RCC 7860 (cell line): ENCODE results near the gene KRT6B.
"Not testable (repeated sequence)": the region's sequence is repeated elsewhere in the genome, so short reads cannot be mapped to it uniquely, and the experiment has no call there.

Source experiments
- DNase-seq: peaks from one replicate; pipeline ENCODE4 v3.0.0-alpha.2; 2015; ENCODE audit warnings: low spot score
- FAIRE-seq: peaks from 2 replicates; lab custom pipeline; 2012; peaks lifted over from hg19 to GRCh38; lab: Jason Lieb, UNC

Gene KRT6B

DNA sequence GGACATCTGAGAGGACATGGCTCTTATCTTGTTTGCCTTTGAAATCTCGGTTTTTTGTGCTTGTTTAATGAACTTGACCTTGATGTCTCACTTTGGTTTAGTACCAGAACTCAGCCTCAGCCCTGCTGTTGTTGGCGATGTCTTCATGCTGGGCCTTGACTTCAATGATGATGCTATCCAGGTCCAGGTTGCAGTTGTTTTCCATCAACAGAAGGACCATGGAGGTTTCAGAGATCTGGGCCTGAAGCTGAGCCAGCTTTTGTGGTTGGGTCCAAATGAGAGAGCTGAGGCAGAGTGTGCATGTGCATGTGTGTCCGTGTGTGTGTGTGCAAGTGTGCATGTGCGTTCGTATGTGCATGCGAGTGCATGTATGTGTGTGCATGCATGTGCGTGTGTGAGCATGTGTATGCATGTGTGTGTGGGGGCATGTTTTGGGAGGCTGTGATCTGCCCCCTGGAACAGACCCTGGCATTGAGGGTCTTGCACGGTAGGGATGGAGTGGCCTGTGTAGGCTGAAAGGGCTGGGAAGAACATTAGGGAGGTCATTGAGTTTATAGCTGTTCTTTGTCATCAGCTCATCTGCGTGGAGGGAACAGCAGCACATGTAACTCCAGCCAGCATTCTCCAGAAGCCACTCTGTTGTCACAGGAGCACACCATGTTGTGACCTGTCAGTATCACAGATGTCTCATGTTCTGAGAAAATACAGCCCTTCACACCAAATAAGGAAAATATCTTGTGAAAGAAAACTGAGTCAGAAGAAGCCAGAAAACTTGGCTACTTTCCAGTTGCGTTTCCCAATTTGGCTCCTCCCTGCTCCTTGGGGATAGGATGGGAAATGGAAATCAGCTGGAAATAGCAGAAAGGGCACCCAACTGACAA is 35.8 kb downstream of the KRT6B start:
- DNase-seq (peak; percentile 53), FAIRE-seq (no peak)

DNA sequence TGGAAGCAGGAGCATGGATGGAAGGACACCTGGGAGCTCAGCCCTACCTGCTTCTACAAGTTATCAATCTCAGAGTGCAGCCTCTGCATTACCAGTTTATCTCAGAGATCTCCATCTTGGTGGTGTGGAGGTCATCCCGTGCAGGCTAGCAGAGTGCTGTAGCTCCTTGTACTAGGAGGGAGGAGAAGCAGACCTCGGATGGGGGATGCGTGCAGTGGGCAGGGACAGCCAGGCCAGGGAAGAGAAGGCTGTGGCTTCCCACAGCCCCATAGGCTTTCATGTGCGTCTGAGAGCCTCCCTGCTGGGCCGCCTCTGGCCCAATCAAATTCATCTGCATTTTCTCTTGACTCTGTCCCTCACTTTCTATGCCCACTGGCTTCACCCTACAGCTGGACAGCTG is 37.0 kb downstream of the KRT6B start:
- no peak for DNase-seq
- no peak for FAIRE-seq

DNA sequence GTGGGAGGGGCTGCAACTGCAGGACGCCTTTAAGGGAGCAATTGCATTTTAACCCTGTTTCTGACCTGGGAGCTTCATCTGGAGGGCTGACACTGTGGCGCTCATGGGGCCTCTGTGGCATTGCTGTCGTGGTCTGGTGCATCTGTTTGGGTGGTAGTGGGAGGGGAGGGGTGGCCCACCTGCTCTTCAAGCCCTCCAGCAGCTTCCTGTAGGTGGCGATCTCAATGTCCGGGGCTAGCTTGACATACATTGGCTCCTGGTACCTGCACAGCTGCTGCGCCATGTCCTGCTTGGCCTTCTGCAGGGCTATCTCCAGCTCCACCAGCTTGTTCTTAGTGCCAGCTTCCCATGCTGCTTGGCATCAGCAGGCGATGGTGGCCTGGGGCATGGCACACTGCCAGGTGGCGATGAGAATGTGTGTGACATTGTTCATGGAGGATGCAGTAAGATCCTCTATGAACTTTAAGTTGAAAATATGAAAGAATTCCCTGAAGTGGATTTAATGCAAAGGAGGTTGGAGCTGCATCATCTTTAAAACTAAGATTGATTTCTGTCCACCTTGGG is 38.1 kb downstream of the KRT6B start:
- no peak for FAIRE-seq
- DNase-seq, result no peak

DNA sequence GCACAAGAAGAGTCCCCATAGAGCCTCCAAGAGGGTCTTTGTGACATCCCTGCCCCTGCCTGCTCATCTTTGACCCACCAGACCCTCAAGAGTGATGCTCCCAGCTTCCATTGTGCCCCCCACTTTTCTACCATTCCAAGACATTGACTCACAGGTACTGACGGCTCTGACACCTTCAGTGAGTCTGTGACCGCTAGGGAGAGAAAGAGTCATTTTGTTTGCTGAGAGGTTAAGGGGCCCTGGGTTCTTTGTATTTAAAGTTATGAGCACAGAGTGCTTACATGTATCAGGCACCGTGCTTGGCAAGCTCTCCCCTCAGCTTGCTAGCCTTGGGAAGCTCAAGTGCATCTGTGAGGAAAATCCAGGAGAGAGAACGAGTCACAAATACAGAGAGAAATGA is 38.7 kb downstream of the KRT6B start:
- DNase-seq, result peak; percentile 5
- no peak for FAIRE-seq

DNA sequence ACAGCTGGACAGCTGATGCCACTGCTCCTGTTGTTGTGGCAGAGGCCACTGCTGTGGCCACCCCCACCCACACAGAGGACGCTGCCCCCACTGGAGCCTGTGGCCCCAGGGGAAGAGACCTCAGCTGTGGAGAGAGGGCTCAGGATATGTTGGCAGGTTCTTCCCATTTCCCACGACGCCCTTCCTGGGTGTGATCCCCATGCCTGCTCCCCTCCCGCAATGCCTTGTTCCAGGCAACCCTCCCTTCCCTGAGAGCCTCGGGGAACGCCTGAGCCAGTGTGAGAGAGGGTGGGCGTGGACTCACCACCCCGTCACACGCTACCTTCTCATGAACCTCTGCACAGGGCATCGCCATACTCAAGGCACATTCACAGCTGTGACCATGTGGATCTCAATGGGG is 40.1 kb downstream of the KRT6B start:
- no peak for DNase-seq
- no peak for FAIRE-seq

DNA sequence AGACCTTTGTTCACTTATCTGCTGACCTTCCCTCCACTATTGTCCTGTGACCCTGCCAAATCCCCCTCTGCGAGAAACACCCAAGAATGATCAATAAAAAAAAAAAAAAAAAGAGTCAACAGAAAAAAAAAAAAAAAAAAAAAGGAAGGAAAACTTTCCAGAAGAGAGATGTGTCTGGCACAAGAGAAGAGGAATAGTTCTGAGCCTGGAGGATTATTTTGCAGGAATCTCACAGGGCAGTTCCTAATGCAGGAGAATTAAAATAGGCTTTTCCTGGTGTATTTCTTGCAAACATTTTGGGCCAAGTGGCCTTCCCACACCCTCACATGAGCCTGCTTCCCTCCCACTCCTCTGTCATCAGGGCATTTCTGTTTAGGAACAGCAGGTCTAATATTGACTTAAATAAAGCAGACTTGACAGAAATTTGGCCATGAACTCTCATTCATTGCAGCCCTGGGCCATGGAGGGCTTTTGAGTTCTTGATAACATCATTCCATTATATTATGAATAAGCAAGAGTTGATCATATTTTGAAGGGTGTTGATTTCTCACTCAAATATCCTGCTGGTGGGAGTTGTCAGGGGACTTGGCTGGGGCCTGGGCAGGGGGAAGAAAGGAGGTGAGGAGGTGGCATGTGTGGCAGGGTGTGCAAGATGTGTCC is 41.2 kb downstream of the KRT6B start:
- FAIRE-seq, DNase-seq: not testable (repeated sequence)

DNA sequence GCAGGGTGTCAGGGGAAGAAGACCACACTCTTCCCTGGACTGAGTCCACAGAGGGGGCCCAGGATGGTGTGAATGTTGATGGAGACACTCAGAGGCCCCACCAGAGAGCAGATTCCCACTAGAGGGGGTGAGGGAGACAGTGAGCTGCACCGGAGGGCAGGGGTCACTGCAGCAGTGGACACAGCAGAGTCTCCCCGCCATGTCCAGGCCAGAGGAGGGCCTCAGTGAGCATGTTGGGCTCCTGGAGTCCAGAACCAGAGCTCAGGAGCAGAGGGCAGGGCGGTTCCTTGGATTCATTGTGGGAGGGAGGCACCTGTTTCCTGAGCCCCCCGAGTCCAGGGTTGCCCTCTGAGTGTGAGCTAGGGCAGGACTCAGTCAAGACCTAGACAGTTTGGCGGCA is 44.0 kb downstream of the KRT6B start:
- DNase-seq (no peak), FAIRE-seq (no peak)

DNA sequence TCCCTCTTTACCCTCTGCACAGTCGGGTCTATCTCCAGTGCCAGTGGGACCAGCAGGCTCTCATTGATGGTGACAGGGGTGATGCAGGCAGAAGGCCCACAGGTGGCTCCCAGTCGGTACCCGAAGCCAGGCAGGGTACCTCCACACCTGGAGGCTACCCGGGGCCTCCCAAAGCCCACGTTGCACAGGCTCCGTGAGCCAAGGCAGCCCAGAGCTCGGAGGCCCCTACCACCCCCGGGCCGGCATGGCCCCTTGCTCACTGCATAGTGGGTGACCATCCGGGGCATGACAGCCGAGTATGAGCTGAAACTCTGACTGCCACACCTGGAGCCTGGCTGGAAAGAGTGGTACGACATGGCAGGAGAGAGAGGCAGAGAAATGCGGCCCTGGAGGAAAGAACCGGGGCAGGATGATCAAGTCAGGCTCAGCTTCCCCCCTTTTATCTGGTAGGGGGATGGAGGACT is 46.0 kb downstream of the KRT6B start, which contains the start of gene KRT82:
Gene KRT82 (minus strand): TSS at position 414 of the 464 bp plus-strand sequence. CDS start 58 bp downstream, at position 356.
- FAIRE-seq, result no peak
- no peak for DNase-seq

DNA sequence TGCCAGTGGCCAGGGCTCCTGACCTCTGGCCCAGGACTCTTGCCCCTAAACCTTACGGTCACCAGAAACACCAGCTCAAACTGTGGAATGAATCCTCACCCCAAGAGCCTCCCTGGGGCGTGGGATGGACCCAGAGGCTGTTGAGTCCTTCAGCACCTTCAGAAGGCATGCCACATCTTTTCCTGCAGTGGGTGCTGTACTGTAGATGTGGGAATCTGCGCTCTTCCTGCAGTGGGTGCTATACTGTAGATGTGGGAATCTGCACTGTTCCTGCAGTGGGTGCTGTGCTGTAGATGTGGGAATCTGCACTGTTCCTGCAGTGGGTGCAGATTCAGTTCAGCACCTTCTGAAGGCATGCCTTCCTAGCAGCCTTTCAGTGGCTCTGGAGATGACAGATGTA is 47.0 kb downstream of the KRT6B start:
- no peak for FAIRE-seq
- DNase-seq, result no peak

DNA sequence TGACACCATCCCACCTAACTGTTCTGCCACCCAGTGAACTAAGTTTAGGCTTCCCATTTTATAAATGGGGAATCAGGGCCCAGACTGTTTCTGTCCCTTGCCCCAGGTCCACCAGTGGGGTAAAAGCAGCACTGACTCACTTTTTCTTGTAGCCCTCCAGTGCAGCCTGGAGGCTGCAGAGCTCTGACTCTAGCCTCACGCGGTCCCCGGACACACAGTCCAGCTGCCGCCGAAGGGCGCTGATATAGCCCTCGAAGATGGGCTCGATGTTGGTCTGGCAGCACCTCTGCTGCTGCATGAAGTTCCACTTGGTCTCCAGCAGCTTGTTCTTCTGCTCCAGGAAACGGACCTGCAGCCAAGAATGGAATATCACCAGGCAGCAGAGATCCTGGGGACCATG is 48.4 kb downstream of the KRT6B start:
- FAIRE-seq, result no peak
- no peak for DNase-seq

DNA sequence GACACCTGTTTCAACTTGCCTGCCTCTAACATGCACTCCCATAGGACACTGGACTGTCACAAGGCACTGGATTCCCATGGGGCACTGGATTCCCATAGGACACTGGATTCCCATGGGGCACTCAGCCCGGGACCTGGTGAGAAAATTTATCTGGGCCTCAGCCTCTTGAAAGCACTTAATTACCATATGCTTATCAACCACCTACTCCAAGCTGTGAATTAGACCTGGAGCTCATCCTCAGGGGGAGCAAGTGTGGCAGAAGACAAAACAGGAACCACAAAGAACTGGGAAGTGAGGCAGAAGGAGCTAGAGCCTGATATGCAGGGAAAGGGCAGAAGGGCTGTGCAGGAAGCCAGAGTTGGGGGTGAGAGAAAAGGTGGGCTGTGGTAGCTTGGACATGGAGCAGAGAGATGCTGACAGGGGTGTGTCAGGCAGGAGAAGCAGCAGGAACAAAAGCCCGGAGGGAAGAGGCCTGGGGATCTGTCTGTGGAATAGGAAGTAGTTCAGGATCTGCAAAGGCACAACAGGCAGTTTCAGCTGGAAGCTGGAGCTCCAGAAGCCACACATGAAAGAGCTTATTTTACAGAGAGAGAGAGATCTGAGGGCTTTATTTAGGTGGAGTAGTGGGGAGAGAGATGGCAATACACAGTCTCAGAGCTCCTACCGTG is 48.9 kb downstream of the KRT6B start:
- no peak for DNase-seq
- FAIRE-seq, result no peak

DNA sequence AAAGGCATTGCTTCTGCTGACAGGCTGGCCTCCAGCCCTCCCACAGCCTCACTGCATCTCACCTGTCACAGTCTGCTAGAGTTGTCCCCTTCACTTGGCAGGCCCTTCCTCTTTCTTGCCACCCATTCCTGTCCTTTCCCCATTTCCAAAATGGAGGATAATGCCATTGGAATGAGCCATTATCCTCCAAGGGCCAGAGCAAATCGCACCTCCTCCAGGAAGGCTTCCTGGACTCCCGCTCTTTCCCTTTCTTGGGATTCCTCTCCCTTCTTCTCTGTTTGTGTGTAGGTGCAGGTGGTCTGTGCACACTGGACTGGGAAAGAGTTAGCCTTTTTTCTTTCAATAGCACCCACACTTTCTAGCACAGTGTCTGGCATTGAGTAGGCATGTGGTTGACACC is 49.6 kb downstream of the KRT6B start:
- DNase-seq (no peak), FAIRE-seq (no peak)

DNA sequence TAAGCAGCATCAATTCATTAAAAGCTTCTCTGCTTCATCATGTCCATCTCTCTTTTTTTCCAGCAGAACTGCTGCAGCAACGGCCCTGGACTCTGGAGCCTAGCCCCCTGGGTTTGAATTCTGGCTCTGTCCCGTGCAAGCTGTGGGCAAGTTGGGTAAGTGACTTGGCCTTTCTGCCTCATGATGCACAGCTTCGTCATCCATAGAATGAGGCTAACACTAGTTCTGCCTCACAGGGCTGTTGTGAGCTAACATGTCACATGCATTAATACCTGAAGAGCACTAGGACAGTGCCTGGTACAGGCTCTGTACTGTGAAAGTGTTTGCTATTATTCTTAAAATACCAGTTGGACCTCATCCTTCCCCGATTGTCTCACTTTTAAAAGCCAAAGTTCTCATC is 50.0 kb downstream of the KRT6B start:
- no peak for DNase-seq
- FAIRE-seq, result no peak

DNA sequence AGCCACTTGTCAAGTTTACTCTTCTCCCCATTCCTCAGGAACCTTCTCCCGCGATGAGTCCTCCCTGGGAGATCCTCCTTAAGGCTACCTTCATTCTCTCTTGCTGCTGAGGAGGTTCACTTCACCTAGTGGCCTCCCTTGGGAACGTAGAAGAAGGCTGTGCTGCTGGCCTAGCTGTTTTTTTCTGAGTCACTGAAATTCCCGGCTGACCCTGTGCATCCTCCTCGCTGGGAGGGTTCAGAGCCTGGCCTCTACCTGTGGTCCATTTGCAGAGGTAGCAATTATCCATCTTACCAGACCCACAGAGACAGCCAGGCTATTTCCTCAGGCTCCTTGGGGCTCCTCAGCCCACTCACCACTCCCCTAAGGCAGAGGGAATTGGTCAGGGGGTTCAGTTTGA is 50.4 kb downstream of the KRT6B start:
- DNase-seq (peak; percentile 4), FAIRE-seq (no peak)

DNA sequence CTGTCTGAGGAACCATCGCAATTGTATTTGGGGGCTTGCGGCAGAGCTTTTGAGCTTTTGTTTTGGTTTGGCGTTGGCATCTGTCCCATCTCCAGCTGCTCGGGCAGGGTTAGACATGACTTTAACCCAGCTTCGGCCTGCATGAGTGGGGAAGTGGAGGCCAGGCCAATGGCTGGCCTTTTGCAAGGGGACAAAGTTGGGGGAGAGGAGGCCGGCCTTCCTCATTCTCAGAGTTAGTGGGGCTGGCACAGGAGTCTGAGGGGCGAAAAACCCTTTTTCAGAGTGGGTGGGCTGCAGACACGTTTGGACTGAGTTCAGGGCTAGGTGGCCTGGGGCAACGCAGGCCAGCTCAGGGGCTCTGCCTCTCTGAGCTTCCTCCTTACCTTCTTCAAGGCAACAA is 51.0 kb downstream of the KRT6B start:
- DNase-seq (no peak), FAIRE-seq (no peak)

DNA sequence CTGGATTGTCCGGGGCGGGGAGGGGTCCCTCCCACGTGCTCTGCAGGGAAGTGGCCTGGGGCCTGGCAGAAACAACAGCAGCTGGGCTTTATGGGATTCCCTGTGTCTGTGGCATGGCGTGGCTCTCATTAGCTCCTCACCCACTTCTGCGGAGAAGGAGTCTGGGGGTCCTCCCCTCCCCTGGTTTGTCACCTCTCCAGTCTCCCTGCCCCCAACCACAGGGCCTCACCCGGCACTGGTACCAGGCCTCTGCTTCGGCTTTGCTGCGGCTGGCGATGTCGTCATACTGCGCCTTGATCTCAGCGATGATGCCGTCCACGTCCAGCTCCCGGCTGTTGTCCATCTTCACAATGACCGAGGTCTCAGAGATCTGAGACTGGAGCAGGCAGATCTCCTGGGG is 52.2 kb downstream of the KRT6B start:
- FAIRE-seq (no peak), DNase-seq (no peak)

DNA sequence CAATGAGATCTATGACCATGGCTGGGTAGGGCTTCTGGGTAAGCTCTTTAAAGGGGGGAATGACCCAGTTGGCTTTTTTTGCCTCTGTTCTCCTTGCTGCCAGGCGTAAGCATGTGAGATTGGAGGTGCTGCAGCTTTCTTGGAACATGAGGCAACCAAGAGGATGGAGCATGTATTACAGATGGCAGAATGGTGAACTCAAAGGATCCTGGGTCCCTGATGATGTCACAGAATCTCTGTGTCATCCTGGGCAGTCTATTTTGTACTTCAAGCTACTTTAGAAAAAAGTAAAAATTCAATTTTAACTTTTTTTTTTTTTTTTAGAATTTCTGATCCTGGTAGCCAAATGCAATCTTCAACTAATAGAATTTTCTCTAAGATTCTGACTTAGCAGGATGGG is 53.8 kb downstream of the KRT6B start:
- FAIRE-seq (no peak), DNase-seq (no peak)

DNA sequence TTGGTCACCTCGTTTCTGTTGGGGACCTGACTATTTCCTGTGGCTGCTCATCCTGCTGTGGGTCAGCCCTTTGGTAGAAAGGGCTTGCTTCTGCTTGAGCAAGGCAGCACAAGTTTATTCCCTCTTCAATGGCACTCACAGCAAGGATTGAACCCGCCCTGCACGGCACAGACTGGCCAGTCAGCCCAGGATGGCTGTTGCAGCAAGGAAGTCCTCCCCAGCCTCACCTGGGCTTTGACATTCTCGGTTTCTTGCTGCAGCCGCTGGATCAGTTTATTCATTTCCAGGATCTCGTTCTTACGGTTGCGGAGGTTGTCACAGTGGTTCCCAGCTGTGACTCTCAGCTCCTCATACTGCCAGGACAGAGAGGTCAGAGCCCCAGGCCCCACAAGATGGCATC is 55.3 kb downstream of the KRT6B start:
- DNase-seq, result no peak
- no peak for FAIRE-seq
